ENCODE data around the gene COA1. TPM values are rescaled to one million over a fixed set of nuclear protein-coding genes. Genes with fewer than 3 reads are reported as not detected.

Gene COA1, protein sequence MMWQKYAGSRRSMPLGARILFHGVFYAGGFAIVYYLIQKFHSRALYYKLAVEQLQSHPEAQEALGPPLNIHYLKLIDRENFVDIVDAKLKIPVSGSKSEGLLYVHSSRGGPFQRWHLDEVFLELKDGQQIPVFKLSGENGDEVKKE
- 22.0 and 50.9 TPM in 2 replicates for total RNA-seq

DNA sequence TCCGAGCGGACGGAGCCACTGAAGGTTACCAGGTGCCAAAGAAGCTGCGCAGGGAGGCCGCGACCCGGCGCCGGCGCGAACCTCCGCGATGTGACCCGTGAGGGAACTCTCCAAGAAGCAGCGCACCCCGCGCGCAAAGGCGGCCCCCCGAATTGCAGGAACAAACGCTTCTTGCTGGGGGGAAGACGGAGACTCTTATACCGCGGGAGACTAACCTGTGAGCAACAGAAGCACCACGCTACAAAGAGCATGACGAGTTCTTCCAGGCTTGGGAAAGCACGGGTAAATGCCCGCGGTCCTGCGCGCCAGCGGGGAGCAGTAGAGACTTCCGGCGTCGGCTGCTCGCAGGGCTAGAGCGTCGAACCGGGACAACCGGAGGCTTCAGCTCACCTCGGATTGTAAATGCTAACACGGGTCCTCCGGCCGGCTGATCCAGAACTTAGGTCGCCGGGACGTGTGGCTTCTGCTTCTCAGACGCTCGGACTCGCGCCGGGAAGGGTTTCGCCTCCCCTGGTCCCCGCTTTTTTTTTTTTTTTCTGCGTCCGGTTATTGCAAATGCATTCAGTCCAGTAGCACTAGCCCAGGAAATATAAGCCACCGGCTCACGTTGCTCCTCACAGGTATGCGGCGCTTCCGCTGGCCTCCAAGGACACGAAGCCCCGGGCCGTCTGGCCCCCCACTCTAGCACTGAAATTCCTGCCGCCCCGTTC lies at the start of gene COA1:
Gene COA1 (minus strand): TSS at position 310 of the 710 bp plus-strand sequence. CDS start 80,909 bp downstream, outside the sequence.

GRCh38 chr7:43758029-43758821 lies 28.9 kb upstream of the COA1 start, which contains the start of gene BLVRA:
BLVRA (plus strand) TSS chr7:43758680; CDS start chr7:43771159, 12,479 bp downstream.

Other genes starting within 250 kb of the COA1 start
- gene STK17A, start 146.4 kb downstream of the COA1 start, total RNA-seq = 3.9 and 10.5 TPM in 2 replicates
- 6.1 and 7.5 TPM in 2 replicates for gene BLVRA, start 29.2 kb upstream of the COA1 start, total RNA-seq
- 84.0 and 121 TPM in 2 replicates for gene MRPS24, start 140.0 kb upstream of the COA1 start, total RNA-seq
- 18.7 and 24.3 TPM in 2 replicates for gene URGCP, start 177.1 kb upstream of the COA1 start, total RNA-seq
- gene UBE2D4, start 196.9 kb upstream of the COA1 start, total RNA-seq = 1.6 and 5.4 TPM in 2 replicates